ENCODE data around the gene EFCAB5. TPM values are rescaled to one million over a fixed set of nuclear protein-coding genes. Genes with fewer than 3 reads are reported as not detected.
"Not testable (repeated sequence)": the region's sequence is repeated elsewhere in the genome, so short reads cannot be mapped to it uniquely, and the experiment has no call there.

Gene EFCAB5
- total RNA-seq = under 1 TPM; 0.27 to 0.54 TPM

DNA sequence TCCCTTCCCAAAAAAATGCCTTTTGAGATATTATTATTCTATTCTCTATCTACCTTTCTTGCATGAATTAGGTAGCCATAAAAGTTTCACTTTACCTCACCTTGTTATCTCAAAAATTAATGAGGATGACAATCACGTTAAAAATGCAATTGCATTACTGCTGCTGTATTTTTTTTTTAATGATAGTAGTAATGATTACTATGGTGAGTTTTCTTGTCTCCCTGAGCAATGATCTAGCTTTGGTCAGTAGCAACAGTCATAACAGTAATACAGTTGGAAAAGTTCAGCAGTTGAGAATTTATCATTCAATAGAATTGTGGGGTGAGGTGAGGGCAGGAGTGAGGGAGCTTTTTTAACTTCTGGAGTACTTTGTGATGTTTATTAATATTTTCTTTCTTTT, at the start of gene EFCAB5:
Gene EFCAB5, plus strand, starts transcription at position 301 of the 400 bp plus-strand sequence. CDS start 163 bp downstream, outside the sequence.
- H3K4me3 Mint-ChIP-seq = no peak within 1 kb of the TSS
- DNase-seq (no peak), ATAC-seq (no peak)
- POLR2A ChIA-PET = no interaction called here
- no peaks in the 10 kb centered on the region for H3K9me3 Mint-ChIP-seq (ENCODE audit: low read depth)
- no peak within 1 kb of the TSS for H3K27ac Mint-ChIP-seq
- H3K27me3 Mint-ChIP-seq = no peaks in the 10 kb centered on the region
- no peaks in the 10 kb centered on the region for H3K36me3 Mint-ChIP-seq (ENCODE audit: low read depth)
- intact Hi-C loops (cut with DNase I, micrococcal nuclease) = no loop called here
- CTCF ChIA-PET = interaction anchor here (0.7 to 4.0 kb wide), 4 partner anchors 11 to 134 kb away, joined by 3 to 52 read pairs (median 5); partner anchors contain the start of gene SSH2
- no peaks in the 10 kb centered on the region for H3K4me1 Mint-ChIP-seq

DNA sequence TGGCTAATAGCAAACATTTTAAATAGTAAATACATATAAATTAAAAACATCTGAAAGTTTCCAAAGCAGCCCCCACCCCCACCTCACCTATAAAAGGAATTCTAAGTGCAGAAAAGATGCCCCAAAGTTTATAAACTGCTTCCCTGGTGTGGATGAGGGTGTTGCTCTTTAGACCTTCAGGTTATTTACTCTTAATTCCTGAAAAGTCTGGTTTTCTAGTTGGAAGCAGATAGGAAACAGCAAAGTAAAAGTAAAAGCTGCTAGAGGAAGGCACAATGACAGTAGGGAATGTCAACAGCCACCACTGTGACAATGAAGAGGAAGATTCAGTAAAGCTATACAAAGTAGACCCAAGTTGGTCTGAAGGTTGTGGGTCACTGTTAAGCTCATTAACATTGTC, 49.2 kb upstream of the EFCAB5 start:
- H3K27me3 Mint-ChIP-seq = no peaks in the 10 kb centered on the region
- no peak for ATAC-seq
- peaks cover 5% of the 10 kb centered on the region for H3K9me3 Mint-ChIP-seq (ENCODE audit: low read depth)
- POLR2A ChIA-PET = no interaction called here
- no peak for DNase-seq
- H3K27ac Mint-ChIP-seq = no peak overlapping the region
- CTCF ChIA-PET = interaction anchor here (1.0 to 1.2 kb wide), 2 partner anchors 12 to 21 kb away, joined by 4 to 5 read pairs; no protein-coding TSS in a partner anchor
- H3K4me1 Mint-ChIP-seq = peaks cover 22% of the 10 kb centered on the region
- H3K36me3 Mint-ChIP-seq (ENCODE audit: low read depth) = peaks cover 10% of the 10 kb centered on the region
- H3K4me3 Mint-ChIP-seq = no peak overlapping the region
- intact Hi-C loops (cut with DNase I, micrococcal nuclease) = no loop called here

DNA sequence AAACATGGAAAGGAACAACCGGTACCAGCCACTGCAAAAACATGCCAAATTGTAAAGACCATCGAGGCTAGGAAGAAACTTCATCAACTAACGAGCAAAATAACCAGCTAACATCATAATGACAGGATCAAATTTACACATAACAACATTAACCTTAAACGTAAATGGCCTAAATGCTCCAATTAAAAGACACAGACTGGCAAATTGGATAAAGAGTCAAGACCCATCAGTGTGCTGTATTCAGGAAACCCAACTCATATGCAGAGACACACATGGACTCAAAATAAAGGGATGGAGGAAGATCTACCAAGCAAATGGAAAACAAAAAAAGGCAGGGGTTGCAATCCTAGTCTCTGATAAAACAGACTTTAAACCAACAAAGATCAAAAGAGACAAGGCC, 44.3 kb upstream of the EFCAB5 start:
- POLR2A ChIA-PET; DNase-seq; CTCF ChIA-PET; ATAC-seq; H3K27me3 Mint-ChIP-seq; H3K4me3 Mint-ChIP-seq; H3K9me3 Mint-ChIP-seq (ENCODE audit: low read depth); intact Hi-C loops (cut with DNase I, micrococcal nuclease); H3K36me3 Mint-ChIP-seq (ENCODE audit: low read depth); H3K27ac Mint-ChIP-seq: not testable (repeated sequence)
- H3K4me1 Mint-ChIP-seq = peaks cover 20% of the 10 kb centered on the region

DNA sequence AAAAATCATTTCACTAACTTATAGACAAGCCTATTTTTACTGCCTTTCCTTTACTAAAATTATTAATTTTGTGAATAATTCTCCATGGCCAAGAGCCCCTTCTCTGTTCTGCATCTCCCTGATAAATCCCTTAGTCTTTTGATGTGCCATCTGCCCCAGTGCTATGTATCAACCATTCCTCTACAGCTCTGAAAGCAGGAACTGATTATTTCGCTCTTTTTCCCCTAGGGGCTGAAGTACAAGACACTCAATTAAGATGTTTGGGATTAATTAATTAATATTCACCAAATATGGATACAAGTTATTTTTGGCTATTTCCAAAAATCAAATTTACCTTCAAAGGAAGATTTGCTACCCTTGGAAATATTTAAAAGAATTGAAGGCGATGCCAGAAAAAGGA, 38.0 kb upstream of the EFCAB5 start:
- ATAC-seq = no peak
- H3K27ac Mint-ChIP-seq = no peak overlapping the region
- H3K36me3 Mint-ChIP-seq (ENCODE audit: low read depth) = peaks cover 12% of the 10 kb centered on the region
- POLR2A ChIA-PET = no interaction called here
- peaks cover 9% of the 10 kb centered on the region for H3K9me3 Mint-ChIP-seq (ENCODE audit: low read depth)
- H3K4me3 Mint-ChIP-seq = no peak overlapping the region
- peaks cover 33% of the 10 kb centered on the region for H3K4me1 Mint-ChIP-seq
- intact Hi-C loops (cut with DNase I, micrococcal nuclease) = no loop called here
- CTCF ChIA-PET = interaction anchor here (0.6 to 1.8 kb wide), 3 partner anchors 11 to 788 kb away, joined by 3 to 6 read pairs (median 5); no protein-coding TSS in a partner anchor
- H3K27me3 Mint-ChIP-seq = no peaks in the 10 kb centered on the region
- no peak for DNase-seq

DNA sequence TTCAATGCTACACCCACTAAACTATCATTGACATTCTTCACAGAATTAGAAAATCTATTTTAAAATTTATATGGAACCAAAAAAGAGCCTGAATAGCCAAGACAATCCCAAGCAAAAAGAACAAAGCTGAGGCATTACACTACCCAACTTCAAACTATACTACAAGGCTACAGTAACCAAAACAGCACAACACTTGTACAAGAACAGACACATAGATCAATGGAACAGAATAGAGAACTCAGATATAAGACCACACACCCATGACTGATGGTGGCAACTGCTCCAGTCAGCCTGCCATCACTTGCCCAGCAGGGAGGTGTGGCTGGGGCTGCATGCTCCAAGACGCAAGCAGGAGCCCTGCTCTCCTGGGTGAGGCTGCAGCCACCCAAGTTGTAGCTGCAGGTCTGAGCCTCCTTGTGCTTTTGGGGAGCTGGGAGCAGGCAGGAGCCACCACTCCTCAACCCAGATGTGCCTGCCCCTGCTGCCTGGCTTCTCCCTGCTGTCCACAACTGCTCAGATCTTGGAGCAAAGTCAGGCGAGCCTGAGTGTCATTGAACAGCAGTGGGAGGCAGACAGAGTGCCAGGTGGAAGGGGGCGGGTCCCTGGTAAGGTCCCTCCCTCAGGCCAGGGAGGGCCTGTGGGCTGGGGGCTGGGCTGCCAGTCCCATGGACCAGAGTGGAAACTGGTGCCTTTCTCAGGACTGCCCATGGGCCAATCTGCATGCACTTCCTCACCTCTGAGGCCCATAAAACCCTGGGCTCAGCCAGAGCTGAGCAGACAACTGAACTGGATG, 36.2 kb upstream of the EFCAB5 start:
- Mint-ChIP-seq H3K9me3 (ENCODE audit: low read depth) (peaks cover 9% of the 10 kb centered on the region), H3K27me3 (no peaks in the 10 kb centered on the region), H3K36me3 (ENCODE audit: low read depth) (peaks cover 12% of the 10 kb centered on the region), H3K4me3 (no peak overlapping the region), H3K27ac (no peak overlapping the region), H3K4me1 (peaks cover 45% of the 10 kb centered on the region)
- DNase-seq = no peak
- ChIA-PET CTCF (no interaction called here), POLR2A (no interaction called here)
- ATAC-seq = no peak
- intact Hi-C loops (cut with DNase I, micrococcal nuclease) = no loop called here

DNA sequence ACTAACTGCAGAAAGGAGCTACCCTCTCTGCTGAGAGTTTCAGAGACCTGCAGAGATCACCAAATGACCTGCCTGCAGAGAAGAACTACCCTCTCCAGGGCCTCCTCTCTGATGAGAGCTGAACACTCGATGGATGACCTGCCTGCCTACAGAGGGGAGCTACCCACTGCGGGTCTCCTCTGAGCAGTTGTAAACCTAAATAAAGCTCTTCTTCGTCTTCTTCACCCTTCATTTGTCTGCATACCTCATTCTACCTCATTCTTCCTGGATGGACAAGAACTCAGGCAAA, 35.6 kb upstream of the EFCAB5 start:
- intact Hi-C loops (cut with DNase I, micrococcal nuclease) = no loop called here
- ChIA-PET POLR2A (no interaction called here), CTCF (no interaction called here)
- DNase-seq (no peak), ATAC-seq (no peak)
- H3K4me3 Mint-ChIP-seq = no peak overlapping the region
- H3K4me1 Mint-ChIP-seq = peaks cover 46% of the 10 kb centered on the region
- H3K27me3 Mint-ChIP-seq = no peaks in the 10 kb centered on the region
- H3K9me3 Mint-ChIP-seq (ENCODE audit: low read depth) = peaks cover 9% of the 10 kb centered on the region
- H3K27ac Mint-ChIP-seq = no peak overlapping the region
- peaks cover 12% of the 10 kb centered on the region for H3K36me3 Mint-ChIP-seq (ENCODE audit: low read depth)

DNA sequence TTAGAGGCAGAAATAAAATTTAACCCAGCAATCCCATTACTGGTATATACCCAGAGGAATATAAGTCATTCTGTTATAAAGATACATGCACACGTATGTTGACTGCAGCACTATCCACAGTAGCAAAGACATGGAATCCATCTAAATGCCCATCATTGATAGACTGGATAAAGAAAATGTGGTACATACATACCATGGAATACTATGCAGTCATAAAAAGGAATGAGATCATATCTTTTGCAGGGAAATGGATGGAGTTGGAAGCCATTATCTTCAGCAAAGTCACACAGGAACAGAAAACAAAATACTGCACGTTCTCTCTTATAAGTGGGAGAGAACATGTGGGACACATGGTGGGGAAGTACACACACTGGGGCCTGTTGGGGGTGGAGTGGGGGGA, 34.5 kb upstream of the EFCAB5 start:
- Mint-ChIP-seq H3K27me3 (no peaks in the 10 kb centered on the region), H3K27ac (no peak overlapping the region), H3K4me1 (peaks cover 47% of the 10 kb centered on the region), H3K9me3 (ENCODE audit: low read depth) (peaks cover 9% of the 10 kb centered on the region), H3K36me3 (ENCODE audit: low read depth) (peaks cover 12% of the 10 kb centered on the region), H3K4me3 (no peak overlapping the region)
- ATAC-seq (no peak), DNase-seq (no peak)
- intact Hi-C loops (cut with DNase I, micrococcal nuclease) = no loop called here
- CTCF ChIA-PET = interaction anchor here (1.3 kb wide), 1 partner anchor 24 kb away, joined by 3 read pairs; no protein-coding TSS in a partner anchor
- POLR2A ChIA-PET = no interaction called here

DNA sequence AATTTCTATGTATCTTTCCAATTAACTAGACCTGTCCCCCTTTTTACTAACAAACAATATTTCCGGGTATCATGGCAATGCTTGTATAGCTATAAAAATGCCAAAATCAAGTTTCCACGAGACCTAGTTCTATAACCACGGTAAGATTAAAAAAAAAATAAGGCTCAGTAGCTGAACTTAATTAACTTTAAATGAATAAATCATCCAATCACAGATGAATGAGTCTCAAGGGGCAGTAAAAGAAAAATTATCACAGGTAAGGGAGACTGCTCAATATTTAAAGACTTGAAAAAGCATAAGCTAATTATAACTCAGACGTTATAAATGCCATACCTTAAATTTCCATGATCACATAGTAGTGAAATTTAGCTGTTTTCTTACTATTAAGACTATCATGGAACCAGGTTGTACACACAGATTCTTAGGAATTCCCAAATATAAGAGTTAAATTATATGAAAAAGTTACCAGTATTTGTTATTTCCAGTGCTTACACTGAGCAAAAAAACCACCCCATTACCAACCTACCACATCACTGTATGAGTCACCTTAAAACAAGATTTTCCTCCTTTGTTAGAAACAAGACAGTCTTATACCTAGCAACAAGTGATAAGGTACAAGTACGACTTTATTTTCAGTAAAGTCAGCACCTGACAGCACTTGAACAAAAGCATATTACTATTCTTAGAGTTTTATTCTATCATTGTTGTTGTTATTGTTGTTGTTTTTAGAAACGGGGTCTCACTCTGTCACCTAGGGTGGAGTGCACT, 32.0 kb upstream of the EFCAB5 start:
- Mint-ChIP-seq H3K36me3 (ENCODE audit: low read depth) (peaks cover 10% of the 10 kb centered on the region), H3K4me3 (no peak overlapping the region), H3K27ac (peak overlapping the region; percentile 19), H3K27me3 (no peaks in the 10 kb centered on the region), H3K9me3 (ENCODE audit: low read depth) (peaks cover 9% of the 10 kb centered on the region), H3K4me1 (peaks cover 32% of the 10 kb centered on the region)
- intact Hi-C loops (cut with DNase I, micrococcal nuclease) = no loop called here
- no peak for DNase-seq
- ChIA-PET CTCF (interaction anchor here (0.5 to 2.3 kb wide), 7 partner anchors 10 to 714 kb away, joined by 3 to 12 read pairs (median 3); partner anchors contain the start of gene SSH2), POLR2A (interaction anchor here (0.6 kb wide), 1 partner anchor 276 kb away, joined by 4 read pairs; no protein-coding TSS in a partner anchor)
- peak; percentile 93 for ATAC-seq

DNA sequence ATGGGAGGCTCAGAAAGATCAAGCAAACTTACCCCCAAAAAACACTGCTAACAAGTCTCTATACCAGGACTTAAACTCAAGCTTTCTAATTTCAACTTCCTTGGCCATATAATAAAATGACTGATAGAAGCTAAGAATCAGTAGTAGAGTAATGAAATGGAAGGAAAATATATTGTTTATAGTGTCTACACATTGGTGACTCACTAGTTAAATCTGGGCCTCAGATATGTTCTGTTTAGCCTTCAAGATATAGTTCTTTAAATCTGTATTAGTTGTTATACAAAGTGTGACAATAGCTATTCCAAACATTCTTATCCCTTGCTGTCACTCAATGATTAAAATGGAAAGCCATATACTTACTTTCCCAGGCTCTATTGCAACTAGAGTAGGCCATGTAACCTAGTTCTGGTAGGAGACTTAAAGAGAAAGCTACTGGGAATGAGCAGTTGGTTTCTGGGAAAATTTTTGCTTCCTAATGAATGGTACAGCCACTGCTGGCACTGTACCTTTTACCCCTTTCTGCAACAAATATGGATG, 29.7 kb upstream of the EFCAB5 start:
- no peak overlapping the region for H3K27ac Mint-ChIP-seq
- peaks cover 37% of the 10 kb centered on the region for H3K4me1 Mint-ChIP-seq
- DNase-seq (no peak), ATAC-seq (no peak)
- no peak overlapping the region for H3K4me3 Mint-ChIP-seq
- H3K36me3 Mint-ChIP-seq (ENCODE audit: low read depth) = peaks cover 5% of the 10 kb centered on the region
- CTCF ChIA-PET = interaction anchor here (0.6 to 2.3 kb wide), 4 partner anchors 9 to 193 kb away, joined by 3 to 13 read pairs (median 4); partner anchors contain the start of gene SSH2
- no peaks in the 10 kb centered on the region for H3K27me3 Mint-ChIP-seq
- H3K9me3 Mint-ChIP-seq (ENCODE audit: low read depth) = peaks cover 4% of the 10 kb centered on the region
- intact Hi-C loops (cut with DNase I, micrococcal nuclease) = no loop called here
- POLR2A ChIA-PET = no interaction called here

DNA sequence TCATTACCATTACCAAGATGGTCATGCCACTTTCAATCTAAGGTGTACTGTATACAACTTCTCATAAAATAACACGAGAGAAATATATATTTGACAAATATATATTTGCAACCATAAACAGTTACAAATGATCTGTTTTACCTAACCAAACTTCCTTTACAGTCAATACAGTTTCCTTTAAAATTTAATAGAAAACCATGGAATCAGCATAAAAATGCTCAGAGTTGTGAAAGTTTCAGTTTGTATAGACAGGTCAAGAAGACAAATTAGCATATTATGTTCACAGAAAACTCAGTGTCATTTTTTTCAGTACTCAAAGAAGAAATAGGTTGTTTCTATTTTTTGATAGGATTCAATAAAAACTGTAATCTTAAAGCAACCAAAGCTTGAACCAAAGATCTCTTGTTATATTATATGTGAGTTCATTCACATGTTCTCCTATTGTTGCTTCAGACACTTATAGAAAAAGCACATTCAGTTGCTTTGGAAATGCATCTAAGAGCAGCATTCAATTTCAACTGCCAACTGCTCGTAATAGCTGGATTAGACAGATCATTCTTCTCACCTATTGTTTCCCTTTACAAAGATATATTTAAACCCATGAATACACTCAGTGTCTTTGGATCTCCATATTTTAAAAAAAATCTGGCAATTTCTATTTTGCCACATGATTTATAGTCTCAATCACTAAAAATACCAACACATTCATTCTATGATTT, 26.5 kb upstream of the EFCAB5 start:
- ATAC-seq (no peak), DNase-seq (no peak)
- intact Hi-C loops (cut with DNase I, micrococcal nuclease) = no loop called here
- CTCF ChIA-PET = interaction anchor here (0.7 to 1.6 kb wide), 3 partner anchors 13 to 242 kb away, joined by 3 to 8 read pairs (median 3); no protein-coding TSS in a partner anchor
- Mint-ChIP-seq H3K9me3 (ENCODE audit: low read depth) (no peaks in the 10 kb centered on the region), H3K27ac (no peak overlapping the region), H3K4me3 (no peak overlapping the region), H3K36me3 (ENCODE audit: low read depth) (no peaks in the 10 kb centered on the region), H3K4me1 (peaks cover 42% of the 10 kb centered on the region), H3K27me3 (no peaks in the 10 kb centered on the region)
- POLR2A ChIA-PET = no interaction called here

DNA sequence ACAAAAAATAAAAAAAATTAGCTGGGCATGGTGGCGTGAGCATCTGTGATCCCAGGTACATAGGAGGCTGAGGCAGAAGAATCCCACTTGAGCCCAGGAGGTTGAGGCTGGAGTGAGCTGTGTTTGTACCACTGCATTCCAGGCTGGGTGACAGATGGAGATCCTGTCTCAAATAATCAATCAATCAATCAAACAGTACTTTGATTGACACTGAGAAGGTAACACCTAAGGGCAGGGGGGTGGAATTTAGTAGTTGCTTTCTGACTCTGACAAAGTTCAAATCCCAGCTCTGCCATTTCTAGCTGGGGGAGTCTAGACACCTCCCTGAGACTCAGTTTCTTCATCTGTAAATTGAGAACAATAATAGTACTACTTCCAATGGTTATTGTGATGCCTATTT, 23.4 kb upstream of the EFCAB5 start:
- intact Hi-C loops (cut with DNase I, micrococcal nuclease) = no loop called here
- ChIA-PET CTCF (interaction anchor here (1.0 kb wide), 1 partner anchor 110 kb away, joined by 3 read pairs; no protein-coding TSS in a partner anchor), POLR2A (no interaction called here)
- Mint-ChIP-seq H3K4me1 (peaks cover 33% of the 10 kb centered on the region), H3K27ac (no peak overlapping the region), H3K27me3 (no peaks in the 10 kb centered on the region), H3K9me3 (ENCODE audit: low read depth) (no peaks in the 10 kb centered on the region), H3K4me3 (no peak overlapping the region), H3K36me3 (ENCODE audit: low read depth) (no peaks in the 10 kb centered on the region)
- DNase-seq (no peak), ATAC-seq (no peak)
